Measurements from ENCODE around the gene CFDP1.
"Not testable (repeated sequence)": the region's sequence is repeated elsewhere in the genome, so short reads cannot be mapped to it uniquely, and the experiment has no call there.

Gene CFDP1

GRCh38 chr16:75279305-75279704 is 154.0 kb downstream of the CFDP1 start:
- no peak for DNase-seq (ENCODE audit: low read depth)
- no peak for TF ChIP-seq CTCF (IDR thresholded peaks at IDR 0.05; ENCODE audit: low read depth, low read length, missing control alignments)
- no peak overlapping the region for H3K4me3 ChIP-seq (ENCODE audit: low read depth, low read length)
- in situ Hi-C loops (cut with HindIII; ENCODE audit: low sequenced_read_pairs): no loop called here

- DNase-seq (ENCODE audit: low read depth): no peak
- in situ Hi-C loops (cut with HindIII; ENCODE audit: low sequenced_read_pairs): no loop called here
- H3K4me3 ChIP-seq (ENCODE audit: low read depth, low read length): no peak overlapping the region
- TF ChIP-seq CTCF (IDR thresholded peaks at IDR 0.05; ENCODE audit: low read depth, low read length, missing control alignments): no peak
These were observed 160.0 kb downstream of the CFDP1 start for GRCh38 chr16:75273054-75273925.

GRCh38 chr16:75272629-75273028 is 160.7 kb downstream of the CFDP1 start:
- in situ Hi-C loops (cut with HindIII; ENCODE audit: low sequenced_read_pairs); DNase-seq (ENCODE audit: low read depth); H3K4me3 ChIP-seq (ENCODE audit: low read depth, low read length): not testable (repeated sequence)

GRCh38 chr16:75272097-75272551 is 161.2 kb downstream of the CFDP1 start:
- no peak for DNase-seq (ENCODE audit: low read depth)
- no peak for TF ChIP-seq CTCF (IDR thresholded peaks at IDR 0.05; ENCODE audit: low read depth, low read length, missing control alignments)
- in situ Hi-C loops (cut with HindIII; ENCODE audit: low sequenced_read_pairs): no loop called here
- H3K4me3 ChIP-seq (ENCODE audit: low read depth, low read length): no peak overlapping the region

- H3K4me3 ChIP-seq (ENCODE audit: low read depth, low read length): no peak overlapping the region
- no peak for DNase-seq (ENCODE audit: low read depth)
- in situ Hi-C loops (cut with HindIII; ENCODE audit: low sequenced_read_pairs): no loop called here
- TF ChIP-seq CTCF (IDR thresholded peaks at IDR 0.05; ENCODE audit: low read depth, low read length, missing control alignments): no peak
These were observed 161.7 kb downstream of the CFDP1 start for GRCh38 chr16:75271441-75272096.

- in situ Hi-C loops (cut with HindIII; ENCODE audit: low sequenced_read_pairs); H3K4me3 ChIP-seq (ENCODE audit: low read depth, low read length); DNase-seq (ENCODE audit: low read depth): not testable (repeated sequence)
These were observed 163.9 kb downstream of the CFDP1 start for GRCh38 chr16:75269358-75269757.

GRCh38 chr16:75267631-75268264 is 165.6 kb downstream of the CFDP1 start:
- H3K4me3 ChIP-seq (ENCODE audit: low read depth, low read length): no peak overlapping the region
- DNase-seq (ENCODE audit: low read depth): no peak
- in situ Hi-C loops (cut with HindIII; ENCODE audit: low sequenced_read_pairs): no loop called here
- TF ChIP-seq CTCF (IDR thresholded peaks at IDR 0.05; ENCODE audit: low read depth, low read length, missing control alignments): no peak
